Peyer's patch (tissue), 4 donors: ENCODE measurements around the gene PLA2G4E.

Experiments
- CTCF ChIP-seq, 6 experiments: fragments of 450-650 bp in 4 of 6; fragments of 200-600 bp in 2 of 6; sonication (generic) in 1 of 6; IDR thresholded peaks; one replicate each; pipeline ENCODE4 v1.5.1; 2017 to 2019; ENCODE audit warnings: antibody characterized with exemption in 6 of 6, mild to moderate bottlenecking in 3 of 6, moderate library complexity in 1 of 6
- POLR2A ChIP-seq, 2 donors: fragments of 450-650 bp; IDR thresholded peaks; one replicate each; pipeline ENCODE4 v1.5.1; 2017; ENCODE audit warnings: antibody characterized with exemption in 2 of 2, mild to moderate bottlenecking in 2 of 2, moderate library complexity in 2 of 2

- TF ChIP-seq POLR2A (IDR thresholded peaks at IDR 0.05) = no peak
- no peak for TF ChIP-seq CTCF (IDR thresholded peaks at IDR 0.05)
Measured at GRCh38 chr15:42048821-42049200, 28.0 kb upstream of the PLA2G4E start.
